HG02885 (cell line): ENCODE results near the gene SLC18B1.

Experiments used
- ATAC-seq: cut with Tn5 transposase; IDR thresholded peaks from one replicate; pipeline ENCODE4 v1.9.1; 2021; ENCODE audit warnings: mild to moderate bottlenecking; ENCODE audit not compliant: unreplicated experiment, poor library complexity

The SLC18B1 gene

GRCh38 chr6:132749111-132749510, 49.3 kb downstream of the SLC18B1 start:
- ATAC-seq: no peak

GRCh38 chr6:132748446-132748845, 50.0 kb downstream of the SLC18B1 start:
- no peak for ATAC-seq

- no peak for ATAC-seq
Observed at GRCh38 chr6:132746048-132746447, 52.4 kb downstream of the SLC18B1 start.

- ATAC-seq: no peak
Observed at GRCh38 chr6:132742495-132742894, 55.9 kb downstream of the SLC18B1 start.

- ATAC-seq: no peak
Observed at GRCh38 chr6:132741281-132741680, 57.2 kb downstream of the SLC18B1 start.

- ATAC-seq: no peak
Observed at GRCh38 chr6:132736239-132736638, 62.2 kb downstream of the SLC18B1 start.

GRCh38 chr6:132734694-132735236, 63.7 kb downstream of the SLC18B1 start:
- no peak for ATAC-seq

- no peak for ATAC-seq
Observed at GRCh38 chr6:132733814-132734213, 64.6 kb downstream of the SLC18B1 start.

GRCh38 chr6:132733283-132733682, 65.2 kb downstream of the SLC18B1 start:
- ATAC-seq: no peak

- no peak for ATAC-seq
Observed at GRCh38 chr6:132731086-132731485, 67.4 kb downstream of the SLC18B1 start.

- no peak for ATAC-seq
Observed at GRCh38 chr6:132730560-132730959, 67.9 kb downstream of the SLC18B1 start.

GRCh38 chr6:132728616-132729015, 69.8 kb downstream of the SLC18B1 start:
- ATAC-seq: no peak

GRCh38 chr6:132726608-132726975, 71.8 kb downstream of the SLC18B1 start:
- no peak for ATAC-seq

GRCh38 chr6:132725947-132726607, 72.4 kb downstream of the SLC18B1 start:
- no peak for ATAC-seq

- no peak for ATAC-seq
Observed at GRCh38 chr6:132725471-132725870, 73.0 kb downstream of the SLC18B1 start.

GRCh38 chr6:132719736-132720448, 78.5 kb downstream of the SLC18B1 start:
- no peak for ATAC-seq
